HG02678 (cell line): ENCODE data around the gene ANTKMT.

Experiments
- ATAC-seq: cut with Tn5 transposase; IDR thresholded peaks from one replicate; pipeline ENCODE4 v1.9.1; 2021; ENCODE audit warnings: mild to moderate bottlenecking, moderate library complexity; ENCODE audit not compliant: unreplicated experiment

The ANTKMT gene

DNA sequence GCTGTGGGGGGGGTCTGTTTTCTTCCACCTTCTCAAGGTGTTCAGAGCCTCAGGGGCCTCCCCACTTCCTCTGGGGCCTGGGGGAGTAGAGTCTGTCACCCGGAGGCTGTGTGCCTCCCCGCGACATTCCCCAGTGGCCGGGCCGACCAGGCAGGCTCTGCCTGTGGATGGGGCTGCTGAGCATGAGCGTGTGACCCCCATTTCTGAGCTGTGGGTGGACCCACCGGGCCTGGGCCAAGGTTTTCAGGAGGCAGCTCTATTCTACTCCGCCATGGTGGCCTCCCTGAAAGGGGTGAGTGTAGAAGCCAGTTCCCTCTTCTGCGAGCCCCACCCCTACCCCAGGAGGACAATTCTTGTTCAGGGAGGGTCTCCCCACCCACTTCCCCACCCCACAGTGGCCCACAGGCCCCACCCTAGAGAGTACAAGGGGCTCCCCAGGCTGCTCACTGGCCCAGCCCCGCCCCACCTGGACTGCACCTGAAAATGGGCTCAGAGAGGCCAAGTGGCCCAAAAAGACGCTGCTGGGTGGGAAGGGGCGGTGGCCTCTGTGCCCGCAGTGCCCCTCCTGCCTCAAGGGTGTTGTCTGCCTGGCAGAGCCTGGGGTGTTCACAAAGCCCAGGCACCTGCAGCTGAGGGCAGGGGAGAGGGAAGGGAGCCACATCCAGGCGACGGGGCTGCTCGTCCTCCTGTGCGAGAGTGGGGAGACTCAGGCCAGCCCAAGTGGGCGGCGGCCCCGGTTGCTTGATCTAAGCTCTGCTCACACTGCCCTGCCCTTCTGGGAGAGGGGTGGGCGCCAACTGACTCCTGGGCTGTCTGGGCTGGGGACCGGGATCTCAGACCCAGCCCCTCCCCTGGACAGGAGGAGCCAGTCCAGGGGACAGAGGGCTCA is 40.9 kb downstream of the ANTKMT start:
- no peak for ATAC-seq

- ATAC-seq: no peak
Observed at GRCh38 chr16:762595-763268, 41.8 kb downstream of the ANTKMT start.

GRCh38 chr16:763369-764183 is 42.6 kb downstream of the ANTKMT start:
- ATAC-seq: no peak

- no peak for ATAC-seq
Observed at GRCh38 chr16:764184-764750, 43.3 kb downstream of the ANTKMT start.

GRCh38 chr16:764848-765487 is 44.0 kb downstream of the ANTKMT start:
- ATAC-seq: no peak

- no peak for ATAC-seq
Observed at GRCh38 chr16:765488-765865, 44.5 kb downstream of the ANTKMT start.

- no peak for ATAC-seq
Observed at GRCh38 chr16:766008-766819, 45.3 kb downstream of the ANTKMT start.

DNA sequence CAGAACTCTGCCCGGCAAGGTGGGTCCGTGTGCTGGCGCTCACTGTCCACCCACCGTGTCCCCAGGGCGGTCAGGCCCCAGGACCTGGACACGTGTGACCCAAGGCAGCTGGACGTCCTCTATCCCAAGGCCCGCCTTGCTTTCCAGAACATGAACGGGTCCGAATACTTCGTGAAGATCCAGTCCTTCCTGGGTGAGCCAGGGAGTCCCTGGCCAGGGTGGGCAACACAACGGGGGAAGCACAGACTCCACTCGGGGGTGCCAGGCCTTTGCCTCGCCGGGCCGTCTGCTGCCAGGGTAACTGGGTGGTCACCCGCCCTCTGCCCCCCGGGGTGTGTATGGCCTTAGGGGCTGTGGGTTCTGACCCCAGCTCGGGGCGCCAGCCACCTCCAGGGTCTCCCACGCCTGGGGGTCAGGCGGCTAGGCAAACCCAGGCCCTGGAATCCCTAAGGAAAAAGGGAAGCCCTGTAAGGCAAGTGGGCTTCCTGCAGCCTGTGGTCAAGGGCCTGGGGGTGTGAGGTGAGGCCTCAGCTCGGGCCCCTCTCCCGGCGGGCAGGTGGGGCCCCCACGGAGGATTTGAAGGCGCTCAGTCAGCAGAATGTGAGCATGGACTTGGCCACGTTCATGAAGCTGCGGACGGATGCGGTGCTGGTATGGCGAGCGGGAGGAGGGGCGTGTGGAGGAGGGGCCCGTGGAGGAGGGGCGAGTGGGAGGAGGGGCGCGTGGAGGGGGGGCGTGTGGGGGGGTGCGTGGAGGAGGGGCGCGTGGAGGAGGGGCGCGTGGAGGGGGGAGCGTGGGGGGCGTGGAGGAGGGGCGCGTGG is 46.1 kb downstream of the ANTKMT start:
- no peak for ATAC-seq

DNA sequence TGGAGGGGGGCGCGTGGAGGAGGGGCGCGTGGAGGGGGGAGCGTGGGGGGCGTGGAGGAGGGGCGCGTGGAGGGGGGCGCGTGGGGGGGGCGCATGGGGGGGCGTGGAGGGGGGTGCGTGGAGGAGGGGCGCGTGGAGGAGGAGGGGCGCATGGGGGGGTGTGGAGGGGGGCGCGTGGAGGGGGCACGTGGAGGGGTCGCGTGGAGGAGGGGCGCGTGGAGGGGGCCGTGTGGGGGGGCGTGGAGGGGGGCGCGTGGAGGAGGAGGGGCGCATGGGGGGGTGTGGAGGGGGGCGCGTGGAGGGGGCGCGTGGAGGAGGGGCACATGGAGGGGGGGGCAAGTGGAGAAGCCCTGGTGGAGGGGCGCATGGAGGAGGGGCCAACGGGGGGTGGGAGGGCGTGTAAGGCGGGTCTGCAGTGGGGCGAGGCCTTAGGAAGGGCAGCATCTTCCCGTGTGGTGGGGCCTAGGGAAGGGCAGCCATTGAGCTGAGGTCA is 46.8 kb downstream of the ANTKMT start:
- ATAC-seq: no peak

DNA sequence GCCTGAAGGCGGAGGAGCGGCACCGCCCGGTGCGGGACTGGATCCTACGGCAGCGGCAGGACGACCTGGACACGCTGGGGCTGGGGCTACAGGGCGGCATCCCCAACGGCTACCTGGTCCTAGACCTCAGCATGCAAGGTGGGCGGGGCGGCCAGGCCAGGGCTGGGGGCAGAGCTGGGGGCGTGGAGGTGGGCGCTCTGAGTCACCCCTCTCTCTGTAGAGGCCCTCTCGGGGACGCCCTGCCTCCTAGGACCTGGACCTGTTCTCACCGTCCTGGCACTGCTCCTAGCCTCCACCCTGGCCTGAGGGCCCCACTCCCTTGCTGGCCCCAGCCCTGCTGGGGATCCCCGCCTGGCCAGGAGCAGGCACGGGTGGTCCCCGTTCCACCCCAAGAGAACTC is 47.5 kb downstream of the ANTKMT start:
- no peak for ATAC-seq

DNA sequence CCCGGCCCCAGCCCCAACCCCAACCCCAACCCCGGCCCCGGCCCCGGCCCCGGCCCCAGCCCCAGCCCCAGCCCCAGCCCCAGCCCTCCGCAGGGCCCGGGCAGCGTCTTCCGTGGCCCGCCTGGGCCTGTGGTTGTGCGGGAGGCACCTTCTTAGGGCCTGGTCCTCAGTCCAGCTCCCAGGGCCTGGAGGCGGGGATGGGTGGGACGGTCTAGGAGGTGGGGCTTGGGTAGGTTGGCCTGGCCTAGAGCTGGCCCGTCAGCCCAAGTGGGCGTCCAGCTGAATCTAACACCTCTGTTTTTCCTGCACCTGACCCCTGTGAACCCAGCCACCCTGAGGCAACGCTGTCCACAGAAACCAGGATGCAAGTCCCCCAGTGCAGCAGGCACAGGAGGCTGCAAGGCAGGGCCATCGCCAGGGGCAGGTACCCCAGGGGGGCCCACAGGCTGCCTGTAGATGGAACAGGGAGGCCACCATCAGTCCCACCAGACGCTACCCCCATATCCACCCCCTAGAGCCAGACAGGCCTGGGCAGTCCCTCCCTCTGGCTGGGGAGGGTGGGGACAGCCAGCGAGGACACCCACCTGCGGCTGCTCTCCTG is 48.3 kb downstream of the ANTKMT start:
- ATAC-seq: no peak

DNA sequence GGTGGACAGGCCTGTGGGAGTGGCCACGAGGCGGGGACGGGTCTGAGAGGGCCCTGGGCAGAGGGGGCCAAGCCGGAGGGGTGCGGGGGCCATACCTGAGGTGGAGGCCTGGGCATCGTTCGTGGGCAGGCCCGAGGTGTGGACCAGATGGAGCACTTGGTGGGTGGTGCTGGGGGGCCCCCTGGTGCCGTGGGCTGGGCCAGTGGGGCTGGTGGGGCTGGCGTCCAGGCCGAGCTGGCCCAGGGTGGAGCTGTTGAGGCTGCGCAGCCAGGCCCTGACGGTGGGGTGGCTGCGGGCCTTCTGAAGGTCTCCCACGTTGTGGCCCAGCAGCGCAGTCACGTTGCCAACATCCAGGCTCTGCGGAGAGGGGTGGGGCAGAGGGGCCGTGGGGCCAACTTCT is 49.0 kb downstream of the ANTKMT start:
- no peak for ATAC-seq

GRCh38 chr16:770411-770810 is 49.5 kb downstream of the ANTKMT start:
- no peak for ATAC-seq
